CD4-positive, alpha-beta T cell (primary cell): ENCODE data around the gene R3HDM2. TPM values are rescaled to one million over a fixed set of nuclear protein-coding genes. Genes with fewer than 3 reads are reported as not detected.
"Not testable (repeated sequence)": the region's sequence is repeated elsewhere in the genome, so short reads cannot be mapped to it uniquely, and the experiment has no call there.

ENCODE experiments used
- ATAC-seq: fragments of 200-7000 bp; cut with Tn5 transposase; one replicate; pipeline ENCODE4 v1.10.0; 2022; ENCODE audit warnings: mild to moderate bottlenecking; ENCODE audit not compliant: poor library complexity
- CTCF ChIA-PET: fragments of 350-600 bp; sonication (Branson Sonifier 250); formaldehyde crosslinking; loops from one replicate; lab custom pipeline; 2021; ENCODE audit warnings: antibody characterized with exemption, inconsistent platforms; lab: Charles Lee
- POLR2A ChIA-PET: fragments of 350-600 bp; sonication (Branson Sonifier 250); formaldehyde crosslinking; loops from one replicate; lab custom pipeline; 2021; ENCODE audit warnings: antibody characterized with exemption, inconsistent platforms; lab: Charles Lee
- DNase-seq, 14 experiments: peaks; one replicate each; pipeline ENCODE4 v3.0.0-alpha.2; 2013 to 2020; ENCODE audit warnings: mixed read lengths in 2 of 14
- H3K27ac ChIP-seq, 2 donors: one replicate each; pipeline versions ENCODE4 v1.5.1 to v1.7.0; 2013; ENCODE audit warnings: low read length in 2 of 2, low read depth in 1 of 2, mild to moderate bottlenecking in 1 of 2
- H3K27me3 ChIP-seq, 2 experiments: 1 replicate in 1 of 2; 2 replicates in 1 of 2; pipeline versions ENCODE4 v1.6.1 to v1.7.0; 2013; ENCODE audit warnings: low read length in 2 of 2, control low read depth in 1 of 2, mild to moderate bottlenecking in 1 of 2, moderate library complexity in 1 of 2; ENCODE audit not compliant: insufficient read depth in 2 of 2, control insufficient read depth in 1 of 2
- H3K36me3 ChIP-seq: one replicate; pipeline ENCODE4 v1.6.1; 2013; ENCODE audit warnings: low read length, control low read depth; ENCODE audit not compliant: insufficient read depth
- H3K4me1 ChIP-seq: one replicate; pipeline ENCODE4 v1.6.1; 2013; ENCODE audit warnings: low read length, control low read depth; ENCODE audit not compliant: insufficient read depth
- H3K4me3 ChIP-seq: one replicate; pipeline ENCODE4 v1.5.1; 2013; ENCODE audit warnings: mild to moderate bottlenecking, low read length, moderate library complexity
- H3K9me3 ChIP-seq, 2 experiments: 1 replicate in 1 of 2; 2 replicates in 1 of 2; pipeline versions ENCODE4 v1.6.1 to v1.7.0; 2013; ENCODE audit warnings: low read length in 2 of 2, mild to moderate bottlenecking in 2 of 2, control low read depth in 1 of 2, moderate library complexity in 1 of 2; ENCODE audit not compliant: control insufficient read depth in 1 of 2, insufficient read depth in 1 of 2
- H3K27ac Mint-ChIP-seq: one replicate; pipeline ENCODE4 v1.8.0; 2020; ENCODE audit warnings: mixed read lengths
- H3K27me3 Mint-ChIP-seq: one replicate; pipeline ENCODE4 v1.8.0; 2021; ENCODE audit warnings: mixed read lengths
- H3K36me3 Mint-ChIP-seq: one replicate; pipeline ENCODE4 v1.8.0; 2021; ENCODE audit warnings: low read depth, mixed read lengths
- H3K4me1 Mint-ChIP-seq: one replicate; pipeline ENCODE4 v1.8.0; 2021; ENCODE audit warnings: low read depth, mixed read lengths
- H3K4me3 Mint-ChIP-seq: one replicate; pipeline ENCODE4 v1.8.0; 2020; ENCODE audit warnings: mild to moderate bottlenecking, mixed read lengths
- H3K9me3 Mint-ChIP-seq: one replicate; pipeline ENCODE4 v1.8.0; 2020; ENCODE audit warnings: mixed read lengths
- intact Hi-C, 2 experiments: fragments of 100-400 bp; cut with DNase I in 1 of 2; cut with micrococcal nuclease in 1 of 2; formaldehyde crosslinking; loops; one replicate each; pipeline versions ENCODE4 v1.15.1 to v1.9.0; 2023 to 2025; cut with DNase I, micrococcal nuclease
- total RNA-seq, 174 experiments: library from RNA in 2 of 174; stranded (reverse) in 2 of 174; gene quantifications; one replicate each; pipeline ENCODE4 v1.2.3 and lab custom pipeline; 2021 to 2026
- TF ChIP-seq, protein P1 (sequence below): fragments of 200-600 bp; IDR thresholded peaks from one replicate; pipeline ENCODE4 v1.8.0; 2022; ENCODE audit warnings: antibody characterized with exemption, mild to moderate bottlenecking

R3HDM2 gene
- total RNA-seq, 2 experiments from 2014 or later, result 106 to 115 TPM

DNA sequence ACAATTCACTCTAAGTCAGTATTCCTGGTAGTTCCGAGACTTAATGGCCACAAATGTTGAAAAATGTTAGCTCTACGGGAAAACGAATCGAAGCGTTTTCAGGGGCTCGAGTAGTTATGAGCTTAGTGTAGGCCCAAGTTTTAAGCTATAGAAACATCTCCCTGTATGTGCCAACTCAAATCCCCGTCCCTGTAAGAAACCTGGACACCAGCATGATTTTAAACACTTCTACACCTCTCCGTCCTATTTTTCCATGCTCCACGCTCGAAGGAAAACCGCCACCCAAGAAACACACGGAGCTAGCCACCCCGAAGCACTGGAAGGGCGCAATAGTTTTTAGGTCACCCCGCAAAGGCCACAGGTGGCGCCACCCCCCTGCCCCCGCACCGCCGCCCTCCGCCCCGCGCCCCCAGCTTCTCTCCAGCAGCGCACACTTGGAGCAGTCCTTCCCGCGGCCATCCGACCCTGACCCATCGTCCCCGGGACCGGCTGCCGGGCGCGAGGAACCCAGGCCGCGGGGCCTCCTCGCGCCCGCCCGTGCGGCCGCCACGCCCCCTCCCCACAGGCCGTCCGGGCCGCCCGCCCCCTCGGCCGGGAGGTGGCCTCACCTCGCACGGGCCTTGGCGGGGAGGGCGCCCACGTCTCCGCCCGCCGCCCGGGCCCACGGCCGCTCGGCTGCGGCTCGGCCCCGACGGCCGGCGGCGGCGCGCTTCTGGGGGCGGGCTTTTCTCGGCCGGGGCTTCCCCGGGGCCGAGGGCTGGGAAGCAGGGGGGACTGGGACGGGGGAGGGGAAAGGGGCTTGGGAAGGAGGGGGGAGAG, 522 bp downstream of the R3HDM2 start:
- TF ChIP-seq, protein P1, sequence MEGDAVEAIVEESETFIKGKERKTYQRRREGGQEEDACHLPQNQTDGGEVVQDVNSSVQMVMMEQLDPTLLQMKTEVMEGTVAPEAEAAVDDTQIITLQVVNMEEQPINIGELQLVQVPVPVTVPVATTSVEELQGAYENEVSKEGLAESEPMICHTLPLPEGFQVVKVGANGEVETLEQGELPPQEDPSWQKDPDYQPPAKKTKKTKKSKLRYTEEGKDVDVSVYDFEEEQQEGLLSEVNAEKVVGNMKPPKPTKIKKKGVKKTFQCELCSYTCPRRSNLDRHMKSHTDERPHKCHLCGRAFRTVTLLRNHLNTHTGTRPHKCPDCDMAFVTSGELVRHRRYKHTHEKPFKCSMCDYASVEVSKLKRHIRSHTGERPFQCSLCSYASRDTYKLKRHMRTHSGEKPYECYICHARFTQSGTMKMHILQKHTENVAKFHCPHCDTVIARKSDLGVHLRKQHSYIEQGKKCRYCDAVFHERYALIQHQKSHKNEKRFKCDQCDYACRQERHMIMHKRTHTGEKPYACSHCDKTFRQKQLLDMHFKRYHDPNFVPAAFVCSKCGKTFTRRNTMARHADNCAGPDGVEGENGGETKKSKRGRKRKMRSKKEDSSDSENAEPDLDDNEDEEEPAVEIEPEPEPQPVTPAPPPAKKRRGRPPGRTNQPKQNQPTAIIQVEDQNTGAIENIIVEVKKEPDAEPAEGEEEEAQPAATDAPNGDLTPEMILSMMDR, result no peak
- Histone ChIP-seq H3K27ac (peak overlapping the region; percentile 82 to 94), H3K4me3 (peak overlapping the region; percentile 70), H3K9me3 (no peaks in the 10 kb centered on the region), H3K27me3 (no peaks in the 10 kb centered on the region), H3K36me3 (peaks cover 2% of the 10 kb centered on the region), H3K4me1 (peaks cover 27% of the 10 kb centered on the region)
- H3K4me1 Mint-ChIP-seq, result peaks cover 45% of the 10 kb centered on the region
- peak overlapping the region; percentile 99 for H3K4me3 Mint-ChIP-seq
- ChIA-PET POLR2A (interaction anchor here (0.6 to 1.3 kb wide), 10 partner anchors 9 to 1006 kb away, joined by 3 to 10 read pairs (median 3); partner anchors contain the start of genes DDIT3, GLI1 and INHBE), CTCF (interaction anchor here (1.0 to 2.0 kb wide), 2 partner anchors 29 kb away, joined by 3 to 6 read pairs; partner anchors contain the start of gene GLI1)
- peaks cover 27% of the 10 kb centered on the region for H3K36me3 Mint-ChIP-seq
- H3K9me3 Mint-ChIP-seq, result no peaks in the 10 kb centered on the region
- H3K27me3 Mint-ChIP-seq, result no peaks in the 10 kb centered on the region
- intact Hi-C loops, result loop anchor here in 1 of 2 experiments (1.0 kb wide), 1 partner anchor 90 kb away; the partner anchor contains the start of gene DDIT3
- H3K27ac Mint-ChIP-seq, result peak overlapping the region; percentile 99
- peak; percentile 50 for ATAC-seq
- DNase-seq, result peak in 8 of 14 experiments; percentile 13 to 54 (median 26)

DNA sequence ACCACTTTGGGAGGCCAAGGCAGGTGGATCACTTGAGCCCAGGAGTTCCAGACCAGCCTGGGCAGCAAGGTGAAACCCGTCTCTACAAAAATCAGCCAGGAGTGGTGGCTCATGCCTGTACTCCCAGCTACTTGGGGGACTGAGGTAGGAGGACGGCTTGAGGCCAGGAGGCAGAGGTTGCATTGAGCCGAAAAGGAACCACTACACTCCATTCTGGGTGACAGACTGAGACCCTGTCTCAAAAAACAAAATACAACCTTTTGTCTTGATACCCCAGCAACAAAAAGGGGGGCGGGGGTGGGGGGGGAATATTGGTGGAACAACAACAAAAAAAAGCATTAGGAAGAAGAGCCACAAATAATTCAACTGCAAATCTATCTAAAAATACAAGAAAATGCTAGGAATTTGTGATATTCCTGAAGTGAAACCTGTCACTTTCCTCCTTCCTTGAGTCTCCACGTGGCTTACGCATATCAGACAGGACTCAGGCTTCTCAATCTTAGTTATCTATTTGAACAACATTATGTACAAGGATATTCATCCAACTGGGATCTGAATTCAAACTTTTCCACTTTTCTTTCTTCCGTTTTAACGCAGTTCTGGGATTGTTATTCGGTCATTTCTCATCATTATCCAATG, 1.3 kb downstream of the R3HDM2 start:
- H3K4me1 Mint-ChIP-seq, result peaks cover 46% of the 10 kb centered on the region
- H3K4me1 ChIP-seq, result peaks cover 20% of the 10 kb centered on the region
- intact Hi-C loops, result loop anchor here in 1 of 2 experiments (1.0 to 2.0 kb wide), 2 partner anchors 27 to 91 kb away; partner anchors contain the start of gene DDIT3
- peak overlapping the region; percentile 99 for H3K4me3 Mint-ChIP-seq
- H3K27ac ChIP-seq, result peak overlapping the region; percentile 82 to 94
- H3K9me3 Mint-ChIP-seq, result no peaks in the 10 kb centered on the region
- no peak for DNase-seq
- peak overlapping the region; percentile 99 for H3K27ac Mint-ChIP-seq
- no peaks in the 10 kb centered on the region for H3K27me3 Mint-ChIP-seq
- TF ChIP-seq, protein P1, result no peak
- H3K27me3 ChIP-seq, result no peaks in the 10 kb centered on the region
- peaks cover 2% of the 10 kb centered on the region for H3K36me3 ChIP-seq
- H3K9me3 ChIP-seq, result no peaks in the 10 kb centered on the region
- H3K36me3 Mint-ChIP-seq, result peaks cover 29% of the 10 kb centered on the region
- POLR2A ChIA-PET, result interaction anchor here (0.6 to 1.3 kb wide), 10 partner anchors 9 to 1005 kb away, joined by 3 to 10 read pairs (median 3); partner anchors contain the start of genes DDIT3, GLI1 and INHBE
- peak overlapping the region; percentile 70 for H3K4me3 ChIP-seq
- ATAC-seq, result no peak
- CTCF ChIA-PET, result interaction anchor here (1.0 kb wide), 1 partner anchor 29 kb away, joined by 3 read pairs; the partner anchor contains the start of gene GLI1

DNA sequence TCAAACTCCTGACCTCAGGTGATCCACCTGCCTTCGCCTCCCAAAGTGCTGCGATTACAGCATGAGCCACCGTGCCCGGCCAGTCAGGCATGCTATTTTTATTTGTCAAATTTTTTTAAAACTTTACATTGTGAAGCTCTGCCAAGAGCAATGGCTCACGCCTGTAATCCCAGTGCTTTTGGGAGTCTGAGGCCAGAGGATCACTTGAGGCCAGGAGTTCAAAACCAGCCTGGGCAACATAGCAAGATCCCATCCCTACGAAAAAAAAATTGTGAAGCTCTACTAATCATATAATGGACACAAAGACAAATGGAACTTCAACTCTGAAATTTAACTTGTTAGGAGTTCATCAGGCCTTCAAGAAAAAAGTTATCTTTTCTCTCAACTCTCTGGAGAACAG, 1.9 kb downstream of the R3HDM2 start:
- peak overlapping the region; percentile 99 for H3K27ac Mint-ChIP-seq
- H3K27ac ChIP-seq, result peak overlapping the region in 1 of 2 donors; percentile 94
- no peak for DNase-seq
- intact Hi-C loops, result loop anchor here in 1 of 2 experiments (2.0 kb wide), 1 partner anchor 28 kb away; no protein-coding TSS in a partner anchor
- no peaks in the 10 kb centered on the region for H3K9me3 ChIP-seq
- H3K27me3 ChIP-seq, result no peaks in the 10 kb centered on the region
- no peaks in the 10 kb centered on the region for H3K27me3 Mint-ChIP-seq
- no peak overlapping the region for H3K4me3 ChIP-seq
- TF ChIP-seq, protein P1, result no peak
- CTCF ChIA-PET, result no interaction called here
- peaks cover 50% of the 10 kb centered on the region for H3K4me1 Mint-ChIP-seq
- no peak for ATAC-seq
- POLR2A ChIA-PET, result interaction anchor here (1.3 kb wide), 1 partner anchor 26 kb away, joined by 4 read pairs; the partner anchor contains the start of gene INHBE
- H3K36me3 ChIP-seq, result peaks cover 4% of the 10 kb centered on the region
- peak overlapping the region; percentile 99 for H3K4me3 Mint-ChIP-seq
- peaks cover 34% of the 10 kb centered on the region for H3K36me3 Mint-ChIP-seq
- H3K4me1 ChIP-seq, result peaks cover 20% of the 10 kb centered on the region
- H3K9me3 Mint-ChIP-seq, result no peaks in the 10 kb centered on the region

DNA sequence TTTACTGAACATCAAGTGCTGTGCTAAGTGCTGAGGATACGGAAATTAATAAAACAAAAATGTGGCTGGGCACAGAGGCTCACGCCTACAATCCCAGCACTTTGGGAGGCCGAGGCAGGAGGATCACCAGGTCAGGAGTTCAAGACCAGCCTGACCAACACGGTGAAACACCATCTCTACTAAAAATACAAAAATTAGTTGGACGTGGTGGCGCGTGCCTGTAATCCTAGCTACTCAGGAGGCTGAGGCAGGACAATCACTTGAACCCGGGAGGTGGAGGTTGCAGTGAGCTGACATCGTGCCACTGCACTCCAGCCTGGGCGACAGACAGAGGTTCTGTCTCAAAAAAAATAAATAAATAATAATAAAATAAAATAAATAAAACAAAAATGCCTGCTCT, 3.9 kb downstream of the R3HDM2 start:
- intact Hi-C loops, H3K27me3 ChIP-seq, DNase-seq, CTCF ChIA-PET, H3K27ac ChIP-seq, H3K9me3 ChIP-seq, H3K27me3 Mint-ChIP-seq, H3K4me3 Mint-ChIP-seq, ATAC-seq, H3K4me3 ChIP-seq, H3K9me3 Mint-ChIP-seq, H3K27ac Mint-ChIP-seq, POLR2A ChIA-PET: not testable (repeated sequence)
- Histone ChIP-seq H3K36me3 (peaks cover 17% of the 10 kb centered on the region), H3K4me1 (peaks cover 20% of the 10 kb centered on the region)
- peaks cover 56% of the 10 kb centered on the region for H3K4me1 Mint-ChIP-seq
- H3K36me3 Mint-ChIP-seq, result peaks cover 46% of the 10 kb centered on the region
